SH-SY5Y (cell line): ENCODE results near the gene IRF6.

ENCODE experiments used
- GATA2 ChIP-seq: IDR thresholded peaks from 2 replicates; pipeline ENCODE4 v1.6.1; 2011; ENCODE audit warnings: mild to moderate bottlenecking, low read depth, low read length
- GATA3 ChIP-seq: IDR thresholded peaks from 2 replicates; pipeline ENCODE4 v1.6.1; 2011; ENCODE audit warnings: low read depth, mild to moderate bottlenecking, low read length, moderate library complexity

Gene IRF6

GRCh38 chr1:209810783-209811182 lies 4.8 kb upstream of the IRF6 start:
- TF ChIP-seq GATA3 (no peak), GATA2 (peak; percentile 68; the same call in 1 of the 2 replicates)

GRCh38 chr1:209809611-209810010 lies 3.7 kb upstream of the IRF6 start:
- TF ChIP-seq GATA2 (no peak), GATA3 (no peak)

- 0 out of 2 replicates have a peak, but pooled peaks have one; percentile 24 for TF ChIP-seq GATA2
- no peak for TF ChIP-seq GATA3
Observed at GRCh38 chr1:209808059-209808581, 2.2 kb upstream of the IRF6 start.

- TF ChIP-seq GATA3 (no peak), GATA2 (no peak)
Observed at GRCh38 chr1:209807509-209807908, 1.6 kb upstream of the IRF6 start.

- TF ChIP-seq GATA2 (no peak), GATA3 (no peak)
Observed at GRCh38 chr1:209805341-209805781, 581 bp downstream of the IRF6 start.

- TF ChIP-seq GATA2 (no peak), GATA3 (no peak)
Observed at GRCh38 chr1:209803568-209803967, 2.4 kb downstream of the IRF6 start.

- TF ChIP-seq GATA3 (no peak), GATA2 (no peak)
Observed at GRCh38 chr1:209802780-209803152, 3.2 kb downstream of the IRF6 start.

- TF ChIP-seq GATA3: peak; percentile 91
- peak; percentile 94 for TF ChIP-seq GATA2
Observed at GRCh38 chr1:209802117-209802779, 3.7 kb downstream of the IRF6 start.

- TF ChIP-seq GATA3 (0 out of 2 replicates have a peak, but pooled peaks have one; percentile 30), GATA2 (peak; percentile 26; the same call in 1 of the 2 replicates)
Observed at GRCh38 chr1:209800984-209801834, 4.7 kb downstream of the IRF6 start.

GRCh38 chr1:209797978-209798639 lies 7.8 kb downstream of the IRF6 start:
- TF ChIP-seq GATA2 (no peak), GATA3 (no peak)

GRCh38 chr1:209791920-209792319 lies 14.0 kb downstream of the IRF6 start:
- no peak for TF ChIP-seq GATA2
- no peak for TF ChIP-seq GATA3

GRCh38 chr1:209790286-209791193 lies 15.4 kb downstream of the IRF6 start:
- no peak for TF ChIP-seq GATA3
- no peak for TF ChIP-seq GATA2

GRCh38 chr1:209789245-209789644 lies 16.7 kb downstream of the IRF6 start:
- TF ChIP-seq GATA3 (no peak), GATA2 (peak; percentile 29; the same call in 1 of the 2 replicates)
